ENCODE results near the gene PABPN1. TPM values are rescaled to one million over a fixed set of nuclear protein-coding genes. Genes with fewer than 3 reads are reported as not detected.

Gene PABPN1
- total and polyA plus RNA-seq, 2 of the 13 experiments (the other 11 are each of a cell fraction or from before 2014, with no cell fraction given), result 233 to 524 TPM

DNA sequence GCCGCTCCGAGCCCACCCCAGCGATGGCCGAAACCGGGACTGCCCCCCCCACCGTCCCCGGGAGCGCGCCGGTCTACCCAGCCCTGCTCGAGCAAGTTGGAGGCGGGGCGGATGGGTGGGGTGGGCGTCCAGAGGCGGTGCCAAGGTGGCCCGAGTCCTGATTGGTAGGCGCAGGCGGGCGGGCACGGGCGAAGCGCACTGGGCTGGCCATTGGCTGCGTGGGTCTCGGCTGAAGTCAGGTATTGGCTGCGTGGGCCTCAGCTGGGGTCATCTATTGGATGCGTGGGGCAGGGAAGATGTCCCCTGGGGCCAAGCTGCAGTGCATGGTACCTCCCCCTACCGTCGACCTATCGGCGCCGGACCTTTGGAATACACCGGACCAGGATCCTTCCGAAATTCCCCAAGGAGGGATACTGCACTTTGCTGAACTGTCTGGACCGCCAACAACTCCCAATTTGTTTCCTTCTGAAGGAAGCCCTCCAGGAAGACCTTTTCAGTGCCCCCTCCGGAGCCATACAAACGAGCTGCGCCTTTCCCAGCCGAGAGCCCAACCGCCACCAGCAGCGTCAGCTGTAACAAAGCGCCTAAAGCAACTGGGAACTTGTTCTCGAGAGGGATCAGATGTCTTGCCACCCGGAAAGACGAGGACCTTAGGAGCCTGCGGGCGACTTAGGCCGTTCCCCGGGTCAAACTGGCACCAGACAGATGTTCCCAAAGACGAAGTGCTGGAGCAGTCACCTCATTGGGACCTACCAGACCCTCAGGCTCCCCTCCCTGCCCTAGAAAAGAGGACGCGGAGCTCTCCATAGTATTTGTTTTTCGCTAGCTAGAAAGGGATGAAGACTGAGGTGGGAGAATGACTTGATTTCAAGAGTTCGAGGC, 35.0 kb upstream of the PABPN1 start, which contains the start of gene HOMEZ (continued):
- TF ChIP-seq, protein P1, sequence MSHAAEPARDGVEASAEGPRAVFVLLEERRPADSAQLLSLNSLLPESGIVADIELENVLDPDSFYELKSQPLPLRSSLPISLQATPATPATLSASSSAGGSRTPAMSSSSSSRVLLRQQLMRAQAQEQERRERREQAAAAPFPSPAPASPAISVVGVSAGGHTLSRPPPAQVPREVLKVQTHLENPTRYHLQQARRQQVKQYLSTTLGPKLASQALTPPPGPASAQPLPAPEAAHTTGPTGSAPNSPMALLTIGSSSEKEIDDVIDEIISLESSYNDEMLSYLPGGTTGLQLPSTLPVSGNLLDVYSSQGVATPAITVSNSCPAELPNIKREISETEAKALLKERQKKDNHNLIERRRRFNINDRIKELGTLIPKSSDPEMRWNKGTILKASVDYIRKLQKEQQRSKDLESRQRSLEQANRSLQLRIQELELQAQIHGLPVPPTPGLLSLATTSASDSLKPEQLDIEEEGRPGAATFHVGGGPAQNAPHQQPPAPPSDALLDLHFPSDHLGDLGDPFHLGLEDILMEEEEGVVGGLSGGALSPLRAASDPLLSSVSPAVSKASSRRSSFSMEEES (CRISPR knock-in tag; IDR thresholded peaks at IDR 0.05), result peak; percentile 37; the same call in 1 of the 2 replicates
- TF ChIP-seq ATAD3A (CRISPR knock-in tag; IDR thresholded peaks at IDR 0.05) (peak; percentile 83; the same call in 1 of the 2 replicates), ZNF260 (CRISPR knock-in tag; IDR thresholded peaks at IDR 0.05; ENCODE audit: borderline replicate concordance, low read depth) (no peak), DR1 (CRISPR knock-in tag; IDR thresholded peaks at IDR 0.05) (peak; percentile 89; the same call in 1 of the 2 replicates), ZSCAN20 (CRISPR knock-in tag; IDR thresholded peaks at IDR 0.05; ENCODE audit: borderline replicate concordance) (0 out of 2 replicates have a peak, but pooled peaks have one; percentile 58), ZNF616 (CRISPR knock-in tag; IDR thresholded peaks at IDR 0.05; ENCODE audit: low read depth) (peak; percentile 65; the same call in 1 of the 2 replicates), ZNF12 (CRISPR knock-in tag; IDR thresholded peaks at IDR 0.05) (peak; percentile 67; the same call in 1 of the 2 replicates), POLR2AphosphoS5 (IDR thresholded peaks at IDR 0.05; ENCODE audit: low read depth, low read length) (peak; percentile 97), ZC3H4 (CRISPR knock-in tag; IDR thresholded peaks at IDR 0.05; ENCODE audit: borderline replicate concordance) (peak; percentile 88; the same call in 1 of the 2 replicates), CBFB (CRISPR knock-in tag; IDR thresholded peaks at IDR 0.05) (peak; percentile 35; the same call in 1 of the 2 replicates)
- TF ChIP-seq, protein P2, sequence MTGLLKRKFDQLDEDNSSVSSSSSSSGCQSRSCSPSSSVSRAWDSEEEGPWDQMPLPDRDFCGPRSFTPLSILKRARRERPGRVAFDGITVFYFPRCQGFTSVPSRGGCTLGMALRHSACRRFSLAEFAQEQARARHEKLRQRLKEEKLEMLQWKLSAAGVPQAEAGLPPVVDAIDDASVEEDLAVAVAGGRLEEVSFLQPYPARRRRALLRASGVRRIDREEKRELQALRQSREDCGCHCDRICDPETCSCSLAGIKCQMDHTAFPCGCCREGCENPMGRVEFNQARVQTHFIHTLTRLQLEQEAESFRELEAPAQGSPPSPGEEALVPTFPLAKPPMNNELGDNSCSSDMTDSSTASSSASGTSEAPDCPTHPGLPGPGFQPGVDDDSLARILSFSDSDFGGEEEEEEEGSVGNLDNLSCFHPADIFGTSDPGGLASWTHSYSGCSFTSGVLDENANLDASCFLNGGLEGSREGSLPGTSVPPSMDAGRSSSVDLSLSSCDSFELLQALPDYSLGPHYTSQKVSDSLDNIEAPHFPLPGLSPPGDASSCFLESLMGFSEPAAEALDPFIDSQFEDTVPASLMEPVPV (CRISPR knock-in tag; IDR thresholded peaks at IDR 0.05), result peak; percentile 15; the same call in 1 of the 2 replicates
- TF ChIP-seq, protein P3, sequence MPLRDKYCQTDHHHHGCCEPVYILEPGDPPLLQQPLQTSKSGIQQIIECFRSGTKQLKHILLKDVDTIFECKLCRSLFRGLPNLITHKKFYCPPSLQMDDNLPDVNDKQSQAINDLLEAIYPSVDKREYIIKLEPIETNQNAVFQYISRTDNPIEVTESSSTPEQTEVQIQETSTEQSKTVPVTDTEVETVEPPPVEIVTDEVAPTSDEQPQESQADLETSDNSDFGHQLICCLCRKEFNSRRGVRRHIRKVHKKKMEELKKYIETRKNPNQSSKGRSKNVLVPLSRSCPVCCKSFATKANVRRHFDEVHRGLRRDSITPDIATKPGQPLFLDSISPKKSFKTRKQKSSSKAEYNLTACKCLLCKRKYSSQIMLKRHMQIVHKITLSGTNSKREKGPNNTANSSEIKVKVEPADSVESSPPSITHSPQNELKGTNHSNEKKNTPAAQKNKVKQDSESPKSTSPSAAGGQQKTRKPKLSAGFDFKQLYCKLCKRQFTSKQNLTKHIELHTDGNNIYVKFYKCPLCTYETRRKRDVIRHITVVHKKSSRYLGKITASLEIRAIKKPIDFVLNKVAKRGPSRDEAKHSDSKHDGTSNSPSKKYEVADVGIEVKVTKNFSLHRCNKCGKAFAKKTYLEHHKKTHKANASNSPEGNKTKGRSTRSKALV (CRISPR knock-in tag; IDR thresholded peaks at IDR 0.05), result no peak; the same call in 1 of the 2 replicates
- TF ChIP-seq, protein P4, sequence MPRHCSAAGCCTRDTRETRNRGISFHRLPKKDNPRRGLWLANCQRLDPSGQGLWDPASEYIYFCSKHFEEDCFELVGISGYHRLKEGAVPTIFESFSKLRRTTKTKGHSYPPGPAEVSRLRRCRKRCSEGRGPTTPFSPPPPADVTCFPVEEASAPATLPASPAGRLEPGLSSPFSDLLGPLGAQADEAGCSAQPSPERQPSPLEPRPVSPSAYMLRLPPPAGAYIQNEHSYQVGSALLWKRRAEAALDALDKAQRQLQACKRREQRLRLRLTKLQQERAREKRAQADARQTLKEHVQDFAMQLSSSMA (CRISPR knock-in tag; IDR thresholded peaks at IDR 0.05), result 0 out of 2 replicates have a peak, but pooled peaks have one; percentile 72
- TF ChIP-seq, protein P5, sequence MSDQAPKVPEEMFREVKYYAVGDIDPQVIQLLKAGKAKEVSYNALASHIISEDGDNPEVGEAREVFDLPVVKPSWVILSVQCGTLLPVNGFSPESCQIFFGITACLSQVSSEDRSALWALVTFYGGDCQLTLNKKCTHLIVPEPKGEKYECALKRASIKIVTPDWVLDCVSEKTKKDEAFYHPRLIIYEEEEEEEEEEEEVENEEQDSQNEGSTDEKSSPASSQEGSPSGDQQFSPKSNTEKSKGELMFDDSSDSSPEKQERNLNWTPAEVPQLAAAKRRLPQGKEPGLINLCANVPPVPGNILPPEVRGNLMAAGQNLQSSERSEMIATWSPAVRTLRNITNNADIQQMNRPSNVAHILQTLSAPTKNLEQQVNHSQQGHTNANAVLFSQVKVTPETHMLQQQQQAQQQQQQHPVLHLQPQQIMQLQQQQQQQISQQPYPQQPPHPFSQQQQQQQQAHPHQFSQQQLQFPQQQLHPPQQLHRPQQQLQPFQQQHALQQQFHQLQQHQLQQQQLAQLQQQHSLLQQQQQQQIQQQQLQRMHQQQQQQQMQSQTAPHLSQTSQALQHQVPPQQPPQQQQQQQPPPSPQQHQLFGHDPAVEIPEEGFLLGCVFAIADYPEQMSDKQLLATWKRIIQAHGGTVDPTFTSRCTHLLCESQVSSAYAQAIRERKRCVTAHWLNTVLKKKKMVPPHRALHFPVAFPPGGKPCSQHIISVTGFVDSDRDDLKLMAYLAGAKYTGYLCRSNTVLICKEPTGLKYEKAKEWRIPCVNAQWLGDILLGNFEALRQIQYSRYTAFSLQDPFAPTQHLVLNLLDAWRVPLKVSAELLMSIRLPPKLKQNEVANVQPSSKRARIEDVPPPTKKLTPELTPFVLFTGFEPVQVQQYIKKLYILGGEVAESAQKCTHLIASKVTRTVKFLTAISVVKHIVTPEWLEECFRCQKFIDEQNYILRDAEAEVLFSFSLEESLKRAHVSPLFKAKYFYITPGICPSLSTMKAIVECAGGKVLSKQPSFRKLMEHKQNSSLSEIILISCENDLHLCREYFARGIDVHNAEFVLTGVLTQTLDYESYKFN (CRISPR knock-in tag; conservative IDR thresholded peaks at IDR 0.05), result peak; percentile 44; the same call in 1 of the 2 replicates
- TF ChIP-seq, protein P6, sequence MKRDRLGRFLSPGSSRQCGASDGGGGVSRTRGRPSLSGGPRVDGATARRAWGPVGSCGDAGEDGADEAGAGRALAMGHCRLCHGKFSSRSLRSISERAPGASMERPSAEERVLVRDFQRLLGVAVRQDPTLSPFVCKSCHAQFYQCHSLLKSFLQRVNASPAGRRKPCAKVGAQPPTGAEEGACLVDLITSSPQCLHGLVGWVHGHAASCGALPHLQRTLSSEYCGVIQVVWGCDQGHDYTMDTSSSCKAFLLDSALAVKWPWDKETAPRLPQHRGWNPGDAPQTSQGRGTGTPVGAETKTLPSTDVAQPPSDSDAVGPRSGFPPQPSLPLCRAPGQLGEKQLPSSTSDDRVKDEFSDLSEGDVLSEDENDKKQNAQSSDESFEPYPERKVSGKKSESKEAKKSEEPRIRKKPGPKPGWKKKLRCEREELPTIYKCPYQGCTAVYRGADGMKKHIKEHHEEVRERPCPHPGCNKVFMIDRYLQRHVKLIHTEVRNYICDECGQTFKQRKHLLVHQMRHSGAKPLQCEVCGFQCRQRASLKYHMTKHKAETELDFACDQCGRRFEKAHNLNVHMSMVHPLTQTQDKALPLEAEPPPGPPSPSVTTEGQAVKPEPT (CRISPR knock-in tag; IDR thresholded peaks at IDR 0.05; ENCODE audit: low read depth), result peak; percentile 94
